Heart left ventricle (tissue), 13 donors: ENCODE measurements around the gene NAALADL1.

Source experiments
- POLR2A ChIP-seq, 2 donors: fragments of 450-650 bp; IDR thresholded peaks; one replicate each; pipeline ENCODE4 v1.6.1; 2017; ENCODE audit warnings: antibody characterized with exemption in 2 of 2, mild to moderate bottlenecking in 2 of 2, moderate library complexity in 2 of 2
- TF ChIP-seq, protein P1 (sequence below), 12 donors: fragments of 200-600 bp; sonication (generic) in 4 of 12; IDR thresholded peaks; one replicate each; pipeline versions ENCODE4 v1.5.0 to v1.8.0; 2018 to 2022; ENCODE audit warnings: antibody characterized with exemption in 12 of 12, mild to moderate bottlenecking in 5 of 12
- donor health status: ischemic (EF 13 %, LVEDD 7.1; RV severe dilation, severe dysfunction).
- donor health status: DM: no; HTN: yes; CAD: no.
- donor health status: DM: no; HTN: no; CAD: no.
- donor health status: ischemic (EF 25% LVEDD 6.9; RV normal size, moderate dysfunction).
- donor health status: ischemic (EF 25% LVEDD 5.7; RV mildly dilated, moderate dysfunction).
- donor health status: ischemic (EF 35%, LVEDD 5.7; RV mildly dilated, moderate dysfunction).
- donor health status: nonischemic (EF 11% LVEDD 7.7; RV severe dilation, severe dysfunction).
- donor health status: DM: yes; HTN: yes; CAD: no.
- donor health status: PGD.
- donor health status: ischemic (EF 29% LVEDD 5.4; RV normal size, mild dysfunction).
- donor health status: nonischemic (EF 23%, LVEDD 6.1; RV moderate dilation, normal function).

- TF ChIP-seq, protein P1, sequence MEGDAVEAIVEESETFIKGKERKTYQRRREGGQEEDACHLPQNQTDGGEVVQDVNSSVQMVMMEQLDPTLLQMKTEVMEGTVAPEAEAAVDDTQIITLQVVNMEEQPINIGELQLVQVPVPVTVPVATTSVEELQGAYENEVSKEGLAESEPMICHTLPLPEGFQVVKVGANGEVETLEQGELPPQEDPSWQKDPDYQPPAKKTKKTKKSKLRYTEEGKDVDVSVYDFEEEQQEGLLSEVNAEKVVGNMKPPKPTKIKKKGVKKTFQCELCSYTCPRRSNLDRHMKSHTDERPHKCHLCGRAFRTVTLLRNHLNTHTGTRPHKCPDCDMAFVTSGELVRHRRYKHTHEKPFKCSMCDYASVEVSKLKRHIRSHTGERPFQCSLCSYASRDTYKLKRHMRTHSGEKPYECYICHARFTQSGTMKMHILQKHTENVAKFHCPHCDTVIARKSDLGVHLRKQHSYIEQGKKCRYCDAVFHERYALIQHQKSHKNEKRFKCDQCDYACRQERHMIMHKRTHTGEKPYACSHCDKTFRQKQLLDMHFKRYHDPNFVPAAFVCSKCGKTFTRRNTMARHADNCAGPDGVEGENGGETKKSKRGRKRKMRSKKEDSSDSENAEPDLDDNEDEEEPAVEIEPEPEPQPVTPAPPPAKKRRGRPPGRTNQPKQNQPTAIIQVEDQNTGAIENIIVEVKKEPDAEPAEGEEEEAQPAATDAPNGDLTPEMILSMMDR (IDR thresholded peaks at IDR 0.05) = no peak
- no peak for TF ChIP-seq POLR2A (IDR thresholded peaks at IDR 0.05)
These were observed 21.4 kb downstream of the NAALADL1 start for GRCh38 chr11:65036931-65037330.
